ENCODE measurements around the gene MYH14. TPM values are rescaled to one million over a fixed set of nuclear protein-coding genes. Genes with fewer than 3 reads are reported as not detected.

The MYH14 gene
- total and polyA plus RNA-seq, 2 of the 4 experiments (the other 2 are of a cell fraction) = not detected

DNA sequence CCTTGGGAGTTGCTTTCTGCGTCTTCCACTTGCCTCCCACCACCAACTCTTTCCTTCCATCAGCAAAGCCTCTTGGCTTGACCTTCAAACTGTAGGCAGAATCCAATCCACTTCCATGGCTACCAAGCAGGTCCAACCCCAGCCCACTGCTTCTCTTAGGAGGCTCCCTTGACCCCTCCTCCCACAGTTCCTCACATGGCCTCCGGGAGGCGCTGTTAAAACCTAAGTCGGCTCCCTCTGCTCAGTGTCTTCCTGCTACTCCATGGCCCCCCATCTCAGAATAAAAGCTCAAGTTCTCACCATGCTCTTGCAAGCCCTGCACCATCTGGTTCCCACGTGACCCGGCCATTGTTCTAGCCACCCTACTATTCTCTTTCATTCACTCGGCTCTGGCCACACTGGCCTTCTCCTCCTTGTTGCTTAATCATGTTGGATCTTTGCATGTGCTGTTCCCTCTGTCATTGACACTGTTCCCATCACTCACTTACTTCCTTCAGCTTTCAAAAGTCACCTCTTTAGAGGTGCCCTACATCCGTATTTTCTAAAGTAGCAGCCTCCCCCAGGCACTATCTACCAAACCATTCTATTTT lies 47.8 kb upstream of the MYH14 start:
- intact Hi-C loops (cut with micrococcal nuclease) = no loop called here
- no peak overlapping the region for H3K14ac ChIP-seq (replicated peaks; ENCODE audit: low read depth, low read length)
- no peak overlapping the region for H3K56ac ChIP-seq (ENCODE audit: extremely low read depth, insufficient read depth, low read length)
- no peak overlapping the region for H2BK120ac ChIP-seq (ENCODE audit: low read depth, low read length)
- H3K4me2 ChIP-seq (ENCODE audit: low read depth, low read length) = no peak overlapping the region
- no peak overlapping the region for H2BK5ac ChIP-seq (ENCODE audit: low read depth, low read length, poor library complexity, severe bottlenecking)
- CTCF ChIA-PET = no interaction called here
- no peak overlapping the region for H4K91ac ChIP-seq (ENCODE audit: insufficient read depth, low read depth, low read length)
- H2BK20ac ChIP-seq (ENCODE audit: low read depth, low read length) = no peak overlapping the region
- H3K27ac ChIP-seq (ENCODE audit: insufficient read depth, low read length) = no peak overlapping the region
- H3K9ac ChIP-seq (ENCODE audit: low read depth, low read length) = no peak overlapping the region
- no peak overlapping the region for H3K4ac ChIP-seq (ENCODE audit: low read depth, low read length)
- no peak overlapping the region for H4K8ac ChIP-seq (ENCODE audit: low read depth in 2 of 2, low read length in 2 of 2)
- H3K4me3 ChIP-seq (ENCODE audit: insufficient read depth, low read depth, low read length) = no peak overlapping the region
- no peaks in the 10 kb centered on the region for H4K20me1 ChIP-seq (ENCODE audit: insufficient read depth, low read length)
- H3K23ac ChIP-seq (ENCODE audit: low read depth, low read length) = no peak overlapping the region
- H2AK5ac ChIP-seq (ENCODE audit: low read depth, low read length) = no peak overlapping the region
- no peaks in the 10 kb centered on the region for H3K27me3 ChIP-seq (ENCODE audit: control insufficient read depth, insufficient read depth, low read length)
- H3K4me1 ChIP-seq (ENCODE audit: control insufficient read depth, insufficient read depth, low read length) = no peaks in the 10 kb centered on the region
- in situ Hi-C loops (cut with MboI; ENCODE audit: low sequenced_read_pairs) = no loop called here
- no peak overlapping the region for H2AFZ ChIP-seq (replicated peaks; ENCODE audit: low read length, poor library complexity)
- H2AK9ac ChIP-seq (replicated peaks; ENCODE audit: low read depth, low read length, poor library complexity) = no peak overlapping the region
- ATAC-seq (ENCODE audit: low read depth) = no peak
- H3K18ac ChIP-seq (ENCODE audit: low read depth, low read length) = no peak overlapping the region
- 64% methylated on average over 4 of the region's 8 CpGs; no CpG with 5 or more reads in 1 of the 2 experiments for WGBS, 2 experiments (ENCODE audit: extremely low coverage in 2 of 2, insufficient read length in 1 of 2)
- TF ChIP-seq MXI1 (IDR thresholded peaks at IDR 0.05; ENCODE audit: borderline replicate concordance, low read depth, low read length) = no peak
- TF ChIP-seq, protein P1, sequence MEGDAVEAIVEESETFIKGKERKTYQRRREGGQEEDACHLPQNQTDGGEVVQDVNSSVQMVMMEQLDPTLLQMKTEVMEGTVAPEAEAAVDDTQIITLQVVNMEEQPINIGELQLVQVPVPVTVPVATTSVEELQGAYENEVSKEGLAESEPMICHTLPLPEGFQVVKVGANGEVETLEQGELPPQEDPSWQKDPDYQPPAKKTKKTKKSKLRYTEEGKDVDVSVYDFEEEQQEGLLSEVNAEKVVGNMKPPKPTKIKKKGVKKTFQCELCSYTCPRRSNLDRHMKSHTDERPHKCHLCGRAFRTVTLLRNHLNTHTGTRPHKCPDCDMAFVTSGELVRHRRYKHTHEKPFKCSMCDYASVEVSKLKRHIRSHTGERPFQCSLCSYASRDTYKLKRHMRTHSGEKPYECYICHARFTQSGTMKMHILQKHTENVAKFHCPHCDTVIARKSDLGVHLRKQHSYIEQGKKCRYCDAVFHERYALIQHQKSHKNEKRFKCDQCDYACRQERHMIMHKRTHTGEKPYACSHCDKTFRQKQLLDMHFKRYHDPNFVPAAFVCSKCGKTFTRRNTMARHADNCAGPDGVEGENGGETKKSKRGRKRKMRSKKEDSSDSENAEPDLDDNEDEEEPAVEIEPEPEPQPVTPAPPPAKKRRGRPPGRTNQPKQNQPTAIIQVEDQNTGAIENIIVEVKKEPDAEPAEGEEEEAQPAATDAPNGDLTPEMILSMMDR (conservative IDR thresholded peaks at IDR 0.05; ENCODE audit: low read depth, low read length) = no peak
- TF ChIP-seq BHLHE40 (IDR thresholded peaks at IDR 0.05; ENCODE audit: low read depth, low read length) = no peak
- TF ChIP-seq MAFK (IDR thresholded peaks at IDR 0.05; ENCODE audit: low read depth, low read length) = no peak
- no peak for TF ChIP-seq NFE2L2 (IDR thresholded peaks at IDR 0.05; ENCODE audit: low read depth, low read length)
- no peak for TF ChIP-seq CHD1 (IDR thresholded peaks at IDR 0.05; ENCODE audit: low read depth, low read length)
- no peak for TF ChIP-seq SMC3 (IDR thresholded peaks at IDR 0.05; ENCODE audit: low read depth, low read length)
- TF ChIP-seq RAD21 (IDR thresholded peaks at IDR 0.05; ENCODE audit: low read length) = no peak
- TF ChIP-seq, protein P2, sequence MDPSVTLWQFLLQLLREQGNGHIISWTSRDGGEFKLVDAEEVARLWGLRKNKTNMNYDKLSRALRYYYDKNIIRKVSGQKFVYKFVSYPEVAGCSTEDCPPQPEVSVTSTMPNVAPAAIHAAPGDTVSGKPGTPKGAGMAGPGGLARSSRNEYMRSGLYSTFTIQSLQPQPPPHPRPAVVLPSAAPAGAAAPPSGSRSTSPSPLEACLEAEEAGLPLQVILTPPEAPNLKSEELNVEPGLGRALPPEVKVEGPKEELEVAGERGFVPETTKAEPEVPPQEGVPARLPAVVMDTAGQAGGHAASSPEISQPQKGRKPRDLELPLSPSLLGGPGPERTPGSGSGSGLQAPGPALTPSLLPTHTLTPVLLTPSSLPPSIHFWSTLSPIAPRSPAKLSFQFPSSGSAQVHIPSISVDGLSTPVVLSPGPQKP (IDR thresholded peaks at IDR 0.05; ENCODE audit: borderline replicate concordance, low read depth, low read length) = no peak
- TF ChIP-seq RFX5 (IDR thresholded peaks at IDR 0.05; ENCODE audit: low read depth, low read length) = no peak
- H2BK15ac ChIP-seq (ENCODE audit: low read depth, low read length) = no peak overlapping the region
- H3K9me3 ChIP-seq (ENCODE audit: control insufficient read depth, insufficient read depth, low read length) = peaks cover 10% of the 10 kb centered on the region
- no peaks in the 10 kb centered on the region for H3K79me1 ChIP-seq (ENCODE audit: low read depth in 1 of 2, low read length in 2 of 2)
- H4K5ac ChIP-seq (ENCODE audit: low read depth, low read length) = no peak overlapping the region
- no TSS peak for BruUV-seq (replicated peaks)
- DNase-seq = no peak
- POLR2A ChIA-PET (ENCODE audit: unreplicated experiment) = no interaction called here
- no peaks in the 10 kb centered on the region for H3K9me1 ChIP-seq (ENCODE audit: insufficient read depth, low read length)
- H3K36me3 ChIP-seq (ENCODE audit: control insufficient read depth, insufficient read depth, low read length) = no peaks in the 10 kb centered on the region
- dilution Hi-C loops (cut with HindIII; ENCODE audit: low sequenced_read_pairs, unreplicated experiment) = no loop called here

Measured in IMR-90 (cell line).